Measurements from ENCODE around the gene FAIM2. TPM values are rescaled to one million over a fixed set of nuclear protein-coding genes. Genes with fewer than 3 reads are reported as not detected.
"Not testable (repeated sequence)": the region's sequence is repeated elsewhere in the genome, so short reads cannot be mapped to it uniquely, and the experiment has no call there.

Gene FAIM2
- total RNA-seq, 1 donor from 2014 or later, result not detected

DNA sequence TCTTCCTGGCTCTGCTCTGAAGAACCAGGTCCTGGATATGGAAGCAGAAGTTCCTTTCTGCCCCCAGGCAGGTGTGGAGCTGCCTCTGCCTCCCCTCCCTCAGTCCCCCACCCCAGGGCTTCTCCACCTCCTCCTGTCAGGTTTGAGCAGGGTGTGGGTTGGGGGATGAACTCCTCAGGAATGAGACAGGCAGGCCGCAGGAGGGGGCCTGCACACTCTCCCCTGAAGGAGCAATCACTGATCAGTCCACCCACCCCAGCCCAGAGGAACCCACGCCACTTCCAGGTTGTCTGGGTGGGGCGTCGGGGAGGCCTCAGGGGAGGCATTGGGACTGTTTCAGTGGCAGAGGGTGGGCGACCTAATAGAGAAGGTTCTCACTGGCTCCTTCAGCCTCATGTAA is 26.6 kb downstream of the FAIM2 start:
- DNase-seq, result no peak

DNA sequence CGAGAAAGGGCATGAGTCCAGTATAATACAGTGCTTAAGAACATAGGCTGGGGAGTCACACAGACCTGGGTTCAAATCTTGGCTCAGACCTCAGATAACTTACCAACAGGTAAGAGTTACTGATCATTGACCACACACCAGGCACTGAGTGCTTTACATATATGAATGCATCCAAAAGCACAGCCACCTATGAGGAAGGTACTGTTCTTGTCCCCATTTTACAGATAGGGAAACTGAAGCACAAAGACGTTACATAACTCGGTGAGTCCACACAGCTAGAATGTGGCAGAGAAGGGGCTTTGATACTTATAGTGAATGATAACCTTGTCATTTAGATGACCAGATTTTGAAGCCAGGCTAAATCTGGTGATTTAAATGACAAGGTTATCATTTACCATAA is 27.6 kb downstream of the FAIM2 start:
- DNase-seq, result no peak

DNA sequence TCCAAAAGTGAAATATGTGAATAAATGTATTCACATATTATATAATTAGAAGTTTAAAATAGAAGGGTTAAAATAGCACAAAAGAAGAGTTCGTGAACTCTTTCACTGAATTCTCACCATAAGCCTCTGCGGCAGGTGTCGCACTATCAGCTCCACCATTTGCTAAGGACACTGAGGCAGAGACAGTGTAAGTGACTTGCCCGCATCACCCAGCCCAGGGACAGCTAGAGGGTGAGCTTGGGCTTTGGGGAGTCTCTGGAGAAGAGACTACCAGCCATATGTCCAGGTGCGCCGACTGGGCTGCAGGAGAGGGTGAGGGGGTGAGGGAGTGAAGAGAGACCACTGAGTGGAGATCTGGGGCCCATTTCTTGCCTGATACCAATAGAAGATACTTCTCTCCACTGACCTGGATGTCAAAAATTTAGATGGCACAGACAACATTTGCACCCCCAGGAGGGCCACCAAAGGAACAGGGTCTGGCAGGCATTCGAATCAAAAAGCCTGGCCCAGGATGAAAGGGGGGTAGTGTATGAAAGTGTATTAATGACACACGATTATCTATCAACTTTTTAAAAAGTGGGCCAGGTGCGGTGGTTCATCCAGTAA is 28.5 kb downstream of the FAIM2 start:
- DNase-seq, result no peak

DNA sequence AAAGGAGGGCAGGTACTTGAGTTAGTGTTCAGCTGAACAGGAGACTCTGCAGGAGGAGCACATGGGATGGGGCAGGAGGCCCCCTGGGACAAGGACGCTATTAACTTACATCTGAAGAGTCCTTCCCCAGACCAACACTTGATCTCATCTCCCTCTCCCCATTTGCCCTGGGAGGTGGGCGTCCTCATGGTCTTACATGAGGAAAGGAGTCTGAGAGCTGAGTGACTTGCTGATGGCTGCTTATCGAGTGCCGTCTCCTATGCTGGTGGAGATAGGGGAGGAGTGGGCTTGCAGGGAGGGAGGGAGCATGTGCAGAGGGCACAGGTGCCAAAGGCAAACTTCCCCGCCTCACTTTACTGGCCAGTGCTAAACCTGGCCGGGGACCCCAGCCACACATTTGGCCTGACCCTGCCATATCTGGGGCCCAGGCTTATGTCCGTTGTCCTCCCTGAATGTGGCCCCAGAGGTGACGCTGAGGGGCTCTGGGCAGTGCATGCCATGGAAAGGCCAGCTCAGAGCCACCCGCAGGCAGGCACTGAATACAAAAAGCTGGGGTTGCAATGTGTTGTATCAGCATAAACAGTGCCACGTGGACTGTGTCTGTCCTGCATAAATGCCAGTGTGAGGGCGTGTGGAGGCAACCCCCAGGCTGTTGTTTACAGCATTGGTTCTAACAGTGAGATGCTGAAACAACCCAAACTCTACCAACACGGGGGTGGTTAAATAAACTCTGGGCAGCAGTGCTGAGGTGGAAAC is 29.4 kb downstream of the FAIM2 start:
- no peak for DNase-seq

DNA sequence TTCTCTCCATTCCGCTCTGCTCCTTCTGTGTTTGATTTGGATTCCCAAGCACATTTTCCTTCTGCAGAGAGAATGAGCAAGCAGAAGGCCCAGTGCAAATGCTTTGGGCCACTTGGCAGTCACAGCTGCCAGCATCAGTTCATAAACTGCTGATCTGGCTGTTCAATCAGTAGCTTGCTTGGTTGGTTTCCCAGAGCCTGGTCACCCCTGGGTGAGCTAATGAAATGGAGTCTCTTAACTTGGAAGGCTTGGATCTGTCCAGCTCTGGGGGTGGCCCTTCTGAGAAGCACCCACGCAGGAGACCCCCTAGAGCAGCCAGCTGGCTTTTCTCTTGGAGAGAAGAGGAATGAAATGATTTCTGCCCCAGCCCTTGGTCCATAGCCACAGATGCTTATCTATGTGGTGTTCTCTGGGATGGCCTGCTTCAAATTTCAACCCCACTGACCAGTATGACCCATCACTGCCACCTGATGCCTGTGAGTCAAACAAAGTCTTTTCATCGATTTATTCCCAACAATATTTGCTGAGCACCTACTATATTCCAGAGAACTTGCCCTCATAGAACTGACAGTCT is 30.3 kb downstream of the FAIM2 start:
- no peak for DNase-seq

DNA sequence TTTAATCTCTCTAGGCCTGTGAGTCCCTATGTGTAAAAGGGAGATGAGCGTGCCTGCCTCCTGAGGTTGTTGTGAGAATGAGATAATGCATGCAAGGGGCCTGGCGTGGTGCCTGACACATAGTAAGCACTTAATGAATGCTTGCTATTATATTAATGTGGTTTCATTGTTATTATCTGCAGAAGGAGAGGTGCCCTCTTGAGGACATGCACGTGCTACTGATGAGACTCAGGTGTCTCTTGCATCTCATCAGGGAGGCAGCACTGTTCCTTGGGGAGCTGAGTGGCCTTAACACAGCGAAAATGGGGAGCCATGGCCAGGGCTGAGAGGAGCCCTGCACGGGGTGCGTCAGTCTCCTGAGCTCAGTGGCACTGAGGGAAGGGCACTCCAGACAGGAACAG is 30.9 kb downstream of the FAIM2 start:
- DNase-seq, result no peak

DNA sequence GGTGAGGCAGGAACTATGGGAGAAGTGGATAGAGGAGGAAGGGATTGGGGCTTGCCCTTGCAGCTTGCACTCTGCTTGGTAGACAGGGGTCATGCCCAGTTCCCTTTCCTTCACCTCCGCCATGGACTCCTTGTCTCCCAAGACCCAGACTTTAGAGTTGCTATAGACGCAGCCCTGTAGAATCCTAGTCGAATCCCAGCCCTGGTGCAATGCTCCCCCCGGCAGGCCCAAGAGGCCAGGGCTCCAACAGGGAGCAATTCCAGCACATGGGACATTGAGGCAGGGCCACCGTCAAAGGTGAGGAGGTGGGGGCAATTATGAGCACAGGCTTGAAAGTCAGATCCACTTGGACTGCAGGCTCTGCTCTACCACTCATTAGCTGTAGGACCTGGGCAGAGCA is 31.3 kb downstream of the FAIM2 start:
- DNase-seq, result no peak

DNA sequence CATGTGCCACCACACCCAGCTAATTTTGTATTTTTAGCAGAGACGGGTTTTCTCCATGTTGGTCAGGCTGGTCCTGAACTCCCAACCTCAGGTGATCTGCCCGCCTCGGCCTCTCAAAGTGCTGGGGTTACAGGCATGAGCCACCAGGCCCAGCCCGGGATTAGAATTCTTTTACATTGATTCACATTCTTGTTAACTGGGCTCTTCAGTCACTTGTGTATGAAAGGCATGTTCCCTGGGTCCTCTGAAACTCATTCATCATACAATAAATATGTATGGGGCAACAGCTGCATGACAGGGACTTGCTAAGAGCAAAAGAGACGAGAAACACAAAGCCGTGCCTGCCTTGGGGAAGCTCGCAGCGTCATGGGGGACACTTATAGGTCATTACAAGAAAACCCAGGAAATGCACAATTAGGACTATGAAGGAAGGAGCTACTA is 31.9 kb downstream of the FAIM2 start:
- not testable (repeated sequence) for DNase-seq

DNA sequence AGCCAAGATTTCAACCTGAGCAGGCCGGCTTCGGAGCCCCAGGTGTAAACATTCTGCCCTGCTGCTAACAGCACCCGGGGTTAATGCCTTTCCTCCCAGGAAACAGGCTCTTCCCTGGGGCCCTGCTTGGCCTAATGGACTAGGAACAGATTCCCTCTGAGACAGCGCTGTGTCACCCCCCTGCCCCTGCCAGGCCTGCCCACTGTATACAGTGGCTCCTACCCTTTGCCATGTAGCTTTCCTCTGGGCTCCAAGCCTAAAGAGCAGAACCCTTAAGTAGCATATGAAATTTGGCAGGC is 32.5 kb downstream of the FAIM2 start:
- no peak for DNase-seq

DNA sequence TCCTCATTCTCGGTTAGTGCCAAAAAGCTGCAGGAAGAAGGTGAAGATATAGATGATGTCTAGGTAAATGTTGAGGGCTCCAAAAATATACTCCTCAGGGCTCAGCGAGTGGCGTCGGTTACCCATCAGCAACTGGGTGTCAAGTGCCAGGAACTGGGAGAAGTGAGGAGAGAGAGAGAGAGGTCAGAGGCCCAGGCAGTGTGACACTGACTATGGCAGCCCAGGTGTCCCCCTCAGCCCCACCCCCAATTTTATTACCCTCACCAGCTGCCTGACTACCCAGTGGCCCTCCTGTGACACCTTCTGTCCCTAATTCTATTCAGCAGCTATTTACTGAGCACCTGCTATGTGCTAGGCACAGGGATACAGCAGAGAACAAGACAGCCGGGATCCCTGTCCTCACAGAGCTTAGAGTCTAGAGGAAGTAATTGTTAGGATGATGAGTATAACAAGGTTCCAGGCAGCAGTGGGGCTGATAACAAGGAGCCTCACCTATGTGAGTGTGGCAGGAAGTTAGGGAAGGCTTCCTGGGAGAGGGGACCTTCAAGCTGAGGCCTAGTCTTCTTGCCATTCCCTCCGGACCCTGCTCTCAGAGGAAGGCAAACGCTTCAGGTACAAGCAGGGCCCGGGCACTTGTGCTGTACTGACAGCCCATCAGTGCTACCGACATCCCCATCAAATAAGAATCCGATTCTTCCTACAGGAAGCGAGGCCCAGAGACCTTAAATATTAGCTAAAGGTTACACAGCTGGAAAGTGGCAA is 33.0 kb downstream of the FAIM2 start:
- no peak for DNase-seq

DNA sequence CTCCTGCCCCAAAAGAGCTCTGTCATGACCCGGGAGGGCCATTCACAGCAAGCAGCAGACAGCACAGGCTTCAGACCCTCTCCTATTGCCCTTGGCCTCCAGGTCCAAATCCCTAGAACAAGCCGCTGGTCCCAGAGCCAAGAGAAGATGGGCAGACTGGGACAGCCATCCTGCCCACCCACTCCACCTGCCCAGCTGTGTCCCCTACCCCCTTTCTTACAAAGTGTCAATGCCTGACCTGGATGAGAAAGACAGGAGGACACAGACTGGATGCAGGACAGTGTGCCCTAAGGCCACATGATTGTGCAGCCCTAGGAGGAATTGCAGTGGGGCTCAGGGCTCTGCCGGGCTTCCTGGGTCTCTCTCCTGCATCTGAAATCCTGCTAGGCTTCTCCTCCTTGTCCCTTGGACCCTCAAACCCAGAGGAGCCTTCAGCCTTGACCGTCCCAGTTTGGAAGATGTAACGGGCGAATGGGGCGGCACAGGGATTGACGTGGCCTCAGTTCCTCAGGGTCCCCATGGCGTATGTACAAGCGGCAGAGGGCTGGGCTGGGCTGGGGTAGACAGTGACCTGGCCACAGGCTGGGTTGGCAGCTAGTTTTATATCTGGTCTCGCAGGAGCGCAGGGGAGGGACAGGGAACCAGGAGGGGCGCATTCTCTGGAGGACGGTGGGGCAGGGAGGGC is 33.7 kb downstream of the FAIM2 start:
- DNase-seq, result no peak

DNA sequence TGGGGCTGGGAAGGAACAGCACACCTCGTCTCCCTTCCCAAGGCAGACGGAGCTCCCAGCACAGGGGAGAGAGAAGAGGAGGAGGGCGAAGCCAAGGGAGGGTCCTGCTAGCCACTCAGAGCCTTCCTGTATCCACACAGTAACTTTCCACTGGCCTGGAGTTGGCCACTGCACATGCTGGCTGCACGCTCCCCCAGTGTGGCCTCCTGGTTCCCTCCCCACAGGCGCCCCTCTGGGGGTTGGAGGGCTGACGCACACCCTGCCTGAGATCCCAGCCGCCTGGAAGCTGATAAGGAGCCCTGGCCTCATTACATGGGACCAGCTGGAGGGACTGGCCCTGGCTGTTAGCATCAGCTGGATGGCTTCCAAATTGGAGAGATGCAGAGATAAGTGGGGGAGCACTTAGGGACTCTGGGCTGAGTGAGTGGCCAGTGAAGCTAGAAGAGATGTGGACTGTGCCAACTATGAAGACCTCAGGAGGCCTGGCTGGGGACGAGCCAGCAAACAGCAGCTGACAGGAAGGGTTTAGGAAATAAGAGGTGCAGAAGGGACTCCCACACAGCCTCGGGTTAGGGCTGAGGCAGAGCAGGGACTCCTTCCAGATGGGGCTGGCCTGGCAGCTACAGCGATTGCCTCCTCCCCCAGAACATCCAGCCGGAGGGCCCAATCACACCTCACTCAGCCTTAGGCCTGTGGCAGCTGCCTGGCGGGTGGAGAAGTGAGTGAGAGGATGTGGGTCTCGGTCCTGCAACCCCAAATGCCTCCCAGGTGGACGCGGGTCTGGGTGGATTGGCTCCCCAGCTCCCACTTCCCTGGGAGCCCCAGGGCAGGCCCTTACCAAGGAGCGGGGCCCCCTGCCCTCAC is 34.5 kb downstream of the FAIM2 start:
- DNase-seq, result peak; percentile 99

DNA sequence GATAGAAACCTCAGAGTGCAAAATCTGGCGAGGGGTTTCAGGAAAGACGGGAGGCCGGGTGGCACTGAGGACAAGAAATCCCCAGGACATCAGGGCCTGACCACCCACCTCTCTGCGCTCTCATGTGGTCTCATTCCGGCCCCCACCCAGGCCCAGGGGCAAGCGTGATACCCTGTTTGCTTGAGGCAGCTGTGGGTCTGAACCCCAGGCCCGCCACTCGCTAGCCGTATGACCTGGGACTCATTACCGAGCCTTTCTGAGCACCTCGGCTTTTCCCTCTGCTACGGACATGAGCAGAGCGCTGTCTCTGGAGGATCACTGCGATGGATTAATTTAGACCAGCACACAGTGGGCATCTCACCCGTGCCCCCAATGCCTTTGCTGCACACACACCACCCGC is 35.3 kb downstream of the FAIM2 start:
- no peak for DNase-seq

DNA sequence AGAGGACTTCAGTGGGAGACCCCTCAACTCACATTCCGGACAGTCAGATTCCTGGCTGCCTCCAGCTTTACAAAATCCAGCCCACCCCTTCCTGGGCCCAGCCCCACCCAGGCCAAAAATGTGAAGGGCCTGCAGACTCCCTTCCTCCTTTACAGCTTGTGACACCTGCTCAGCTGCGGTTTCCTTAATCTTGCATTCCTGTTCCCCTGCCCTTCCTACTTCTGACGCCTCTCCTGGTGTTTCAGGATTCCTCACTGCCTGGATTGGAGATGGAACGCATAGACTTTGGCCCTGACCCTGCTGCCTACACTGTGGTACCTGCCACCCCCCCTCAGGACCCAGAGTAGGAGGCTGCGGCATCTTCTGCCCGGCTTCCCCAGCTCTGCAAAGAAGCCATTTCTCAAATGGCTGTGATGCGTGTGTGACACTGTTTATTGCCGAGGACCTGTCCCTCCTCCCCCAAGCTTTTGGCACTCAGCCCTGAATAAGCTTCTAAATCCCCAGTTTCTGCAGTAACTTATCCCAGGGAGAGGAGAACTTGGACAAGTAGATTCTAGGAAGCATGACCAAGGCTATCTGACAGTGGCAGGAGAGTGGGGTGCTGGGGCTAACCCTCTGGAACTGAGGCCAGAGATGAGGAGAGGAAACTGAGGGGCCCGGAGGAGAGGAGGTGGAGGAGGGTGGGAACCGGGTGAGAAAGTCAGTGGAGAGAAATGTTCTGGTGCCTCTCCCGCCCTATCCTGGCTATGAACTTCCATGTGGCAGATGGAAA is 35.9 kb downstream of the FAIM2 start:
- DNase-seq, result no peak

DNA sequence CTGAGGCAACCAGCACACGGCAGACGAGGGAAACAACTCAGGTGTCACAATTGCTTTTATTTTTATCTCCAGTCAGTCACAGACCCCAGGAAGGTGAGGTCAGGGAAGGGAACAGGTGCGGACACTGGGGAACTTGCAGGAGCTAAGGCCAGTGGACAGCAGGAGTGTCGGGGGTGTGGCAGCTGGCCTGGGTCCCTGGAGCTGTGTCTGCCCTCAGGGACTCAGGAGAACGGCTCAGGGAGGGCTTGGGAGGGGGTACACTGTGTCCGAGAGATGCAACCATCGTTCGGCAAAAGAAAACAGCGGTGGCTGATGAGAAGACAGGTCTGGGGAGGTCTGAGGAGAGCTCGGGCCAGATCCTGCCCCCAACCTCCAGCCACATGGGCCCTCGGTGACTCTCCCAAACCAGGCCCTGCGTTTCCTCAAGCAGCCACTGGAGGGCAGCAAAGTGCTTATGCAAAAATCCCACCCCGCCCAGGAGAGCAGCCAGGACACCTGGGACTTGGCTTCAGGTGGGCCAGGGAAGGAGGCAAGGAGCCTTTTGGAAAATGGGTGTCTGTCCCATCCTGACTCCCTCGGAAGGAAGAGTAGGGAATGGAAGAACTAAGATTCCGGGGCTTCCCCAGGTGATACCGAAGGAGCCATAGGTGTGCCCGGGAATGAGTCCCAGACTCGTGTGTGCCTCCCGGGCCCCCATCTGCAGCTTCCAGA is 36.7 kb downstream of the FAIM2 start:
- peak; percentile 73 for DNase-seq

DNA sequence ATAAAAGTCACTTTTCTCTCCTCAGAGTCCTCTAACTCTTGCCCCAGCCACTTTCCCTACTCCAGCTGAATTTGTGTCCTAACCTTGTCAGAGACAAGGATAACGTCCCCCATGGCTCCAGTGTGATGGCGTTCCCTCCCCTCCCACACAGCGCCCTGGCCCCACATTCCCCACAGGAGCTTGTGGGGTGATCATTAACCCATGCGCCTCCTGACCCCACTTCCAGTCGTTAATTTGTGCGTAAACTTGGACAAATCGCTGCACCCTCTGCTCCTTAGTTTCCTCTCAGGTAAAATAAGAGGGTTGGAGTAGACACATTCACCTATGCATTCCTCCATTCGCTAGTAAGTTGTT is 37.9 kb downstream of the FAIM2 start:
- DNase-seq, result no peak

DNA sequence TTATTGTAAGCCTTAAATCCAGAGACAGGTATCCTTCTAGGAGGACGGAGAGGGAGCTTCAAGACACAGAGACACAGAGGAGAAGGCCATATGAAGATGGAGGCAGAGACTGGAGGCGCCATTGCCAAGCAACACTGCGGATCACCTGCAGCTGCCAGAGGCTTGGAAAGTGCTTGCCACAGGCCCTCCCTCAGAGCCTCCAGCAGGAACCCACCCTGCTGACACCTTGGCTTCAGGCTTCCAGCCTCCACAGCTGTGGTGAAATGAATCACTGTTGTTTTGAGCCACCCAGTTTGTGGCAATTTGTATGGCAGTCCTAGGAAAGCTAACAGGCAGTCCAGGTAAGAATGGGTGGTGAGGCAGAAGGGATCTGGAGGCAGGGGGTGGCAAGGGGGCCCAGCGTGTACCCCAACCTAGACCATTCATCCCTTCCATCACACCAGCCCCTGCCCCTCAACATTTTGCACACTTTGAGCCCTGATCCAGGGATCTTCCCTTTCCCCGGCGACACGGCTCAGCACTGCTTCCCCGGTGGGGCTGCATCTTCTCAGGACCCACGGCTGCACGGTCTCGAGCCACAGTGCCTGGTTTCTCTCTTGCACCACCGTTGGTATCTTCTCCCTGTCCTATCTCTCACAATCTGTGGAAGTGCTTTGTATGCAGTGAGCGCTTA is 38.5 kb downstream of the FAIM2 start:
- no peak for DNase-seq

DNA sequence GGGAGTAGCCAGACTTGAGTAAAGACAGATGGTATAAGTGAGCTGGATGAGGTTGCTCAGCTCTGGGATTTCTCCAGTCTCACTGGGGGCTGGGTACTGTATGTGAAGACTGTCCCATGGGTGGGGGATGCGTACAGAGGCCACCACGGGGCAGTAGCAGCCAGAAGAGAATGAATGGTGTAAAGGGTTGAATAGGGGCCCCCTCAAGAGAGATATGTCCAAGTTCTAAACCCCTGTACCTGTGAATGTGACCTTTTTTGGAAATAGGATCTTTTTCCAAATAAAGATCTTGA is 39.0 kb downstream of the FAIM2 start:
- DNase-seq, result no peak

DNA sequence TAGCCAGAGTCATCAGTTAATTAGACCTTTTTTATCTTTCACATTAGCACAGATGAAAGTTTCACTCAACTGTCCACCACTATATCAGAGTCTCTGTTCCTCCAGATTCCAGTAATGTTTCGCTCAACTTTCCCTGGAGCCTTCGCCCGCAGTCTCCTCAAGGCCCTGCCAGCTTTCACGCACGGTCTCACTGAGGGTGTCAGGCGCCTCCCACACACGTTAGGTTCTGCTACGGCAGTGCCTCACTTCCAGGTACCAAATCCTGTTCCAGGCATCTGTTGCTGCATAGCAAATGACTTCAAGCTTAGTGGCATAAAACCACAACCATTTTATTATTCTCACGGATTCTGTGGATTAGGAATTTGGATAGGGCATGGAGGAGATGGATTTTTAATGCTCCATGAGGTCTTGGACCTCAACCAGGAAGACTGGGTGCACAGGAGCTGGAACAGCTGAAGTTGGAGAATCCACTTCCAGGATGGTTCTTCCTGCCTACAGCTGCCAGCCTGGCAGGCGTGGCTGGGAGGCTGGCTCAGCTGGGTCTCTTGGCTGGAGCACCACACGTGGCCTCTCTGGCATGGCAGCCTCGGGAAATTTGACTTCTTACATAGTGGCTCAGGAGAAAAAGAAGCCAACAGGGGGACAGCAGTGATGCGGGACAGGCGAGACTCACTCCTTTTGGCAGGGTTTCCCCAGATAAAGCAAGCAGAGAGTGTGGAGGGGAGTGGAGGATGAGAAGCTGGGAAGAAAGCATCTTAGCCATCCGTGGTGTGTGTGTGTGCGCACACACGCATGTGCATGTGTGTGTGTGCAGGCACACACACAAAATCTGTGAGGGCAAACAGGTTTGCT is 39.5 kb downstream of the FAIM2 start:
- DNase-seq, result no peak
